T-helper 1 cell (primary cell): Measurements from ENCODE around the gene AKAP13.
A peak's percentile ranks its signal among the peaks of the same experiment; 100 is the strongest.
"Not testable (repeated sequence)": the region's sequence is repeated elsewhere in the genome, so short reads cannot be mapped to it uniquely, and the experiment has no call there.

ENCODE experiments used
- DNase-seq, 5 donors: peaks; one replicate each; pipeline ENCODE4 v3.0.0-alpha.2; 2012 to 2020

AKAP13 gene

DNA sequence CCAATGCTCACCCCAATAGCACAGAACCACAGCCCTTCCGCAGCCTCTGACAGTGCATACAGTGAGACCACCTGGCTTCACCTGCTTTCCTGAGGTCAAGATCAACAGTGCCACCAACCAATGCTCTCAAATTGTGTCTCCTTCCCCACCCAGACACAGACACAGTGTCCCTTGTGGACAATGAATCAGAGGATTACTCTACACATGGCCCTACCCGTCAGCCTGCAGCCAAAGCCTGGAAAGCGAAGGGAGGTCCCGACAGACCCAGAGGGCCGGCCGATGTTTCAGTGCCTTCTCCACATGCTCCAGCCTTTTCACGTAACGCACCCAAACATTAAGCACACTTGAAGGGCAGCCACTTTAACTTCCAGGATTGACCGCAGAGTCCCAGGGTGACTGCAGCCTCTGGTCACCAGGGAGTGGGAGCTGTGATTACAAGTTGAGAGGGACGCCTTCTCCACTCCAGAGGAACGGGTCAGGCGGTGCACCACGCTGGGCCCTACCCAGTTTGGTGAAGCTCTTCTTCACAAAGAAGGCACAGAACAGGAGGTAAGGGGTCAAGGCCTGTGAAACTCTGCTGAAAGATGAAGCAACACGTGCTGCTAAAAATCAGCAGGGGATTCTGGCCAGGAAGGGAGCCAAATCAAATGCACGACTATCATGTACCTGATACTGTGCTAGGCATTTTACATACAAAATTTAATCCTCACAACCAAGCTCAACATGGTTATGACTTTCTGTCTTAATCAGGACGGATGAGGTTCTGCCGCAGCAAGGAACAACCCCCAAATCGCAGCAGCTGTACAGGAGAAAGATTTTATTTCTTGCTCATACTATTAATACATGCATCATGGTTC is 397.1 kb downstream of the AKAP13 start:
- no peak for DNase-seq

DNA sequence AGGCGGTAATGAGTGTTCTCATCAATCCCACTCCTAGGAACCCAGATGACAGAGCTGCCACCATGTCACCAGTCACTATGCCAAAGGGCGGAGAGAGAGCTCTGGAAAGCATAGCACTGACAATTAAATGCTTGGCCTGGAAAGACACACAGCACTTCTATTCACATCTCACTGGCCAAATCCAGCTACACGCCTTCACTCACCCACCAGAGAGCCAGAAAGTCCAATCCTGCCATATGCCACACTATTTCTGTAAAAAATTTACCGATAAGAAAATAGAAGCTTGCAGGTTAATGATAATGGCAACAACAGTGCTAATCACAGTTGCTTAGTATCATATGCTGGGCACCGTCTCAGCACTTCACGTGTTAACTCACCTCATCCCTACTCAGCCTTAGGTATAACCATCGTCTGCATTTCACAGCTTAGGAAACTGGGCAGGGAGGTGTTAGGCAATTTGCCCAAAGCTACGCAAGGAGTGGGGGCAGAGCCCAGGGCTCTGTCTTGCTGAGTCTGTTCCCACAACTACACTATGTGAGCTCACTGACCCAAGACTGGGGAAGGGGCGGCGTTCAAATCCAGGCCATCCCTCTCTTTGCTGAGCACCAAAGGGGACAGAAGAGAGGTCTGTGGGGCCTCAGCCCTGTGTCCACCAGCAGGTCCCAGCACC is 397.8 kb downstream of the AKAP13 start:
- no peak for DNase-seq

DNA sequence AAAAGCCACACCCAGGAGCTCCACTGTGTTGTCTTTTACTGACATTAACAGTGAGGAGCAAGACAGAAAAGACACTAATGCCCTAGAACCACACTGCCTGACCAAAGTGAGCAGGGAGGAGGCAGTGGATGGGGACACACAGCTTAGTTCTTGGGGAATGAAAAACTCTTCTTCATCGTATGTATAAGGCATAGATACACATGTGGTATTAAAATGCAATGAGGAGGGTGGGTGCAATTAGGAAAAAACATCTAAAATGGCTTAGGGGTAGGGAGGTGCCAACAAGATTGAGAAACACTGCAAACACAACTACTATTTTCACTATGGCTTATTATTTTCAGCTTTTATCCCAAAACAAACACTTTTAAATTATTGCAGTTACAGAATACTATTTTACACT is 398.8 kb downstream of the AKAP13 start:
- DNase-seq: no peak

DNA sequence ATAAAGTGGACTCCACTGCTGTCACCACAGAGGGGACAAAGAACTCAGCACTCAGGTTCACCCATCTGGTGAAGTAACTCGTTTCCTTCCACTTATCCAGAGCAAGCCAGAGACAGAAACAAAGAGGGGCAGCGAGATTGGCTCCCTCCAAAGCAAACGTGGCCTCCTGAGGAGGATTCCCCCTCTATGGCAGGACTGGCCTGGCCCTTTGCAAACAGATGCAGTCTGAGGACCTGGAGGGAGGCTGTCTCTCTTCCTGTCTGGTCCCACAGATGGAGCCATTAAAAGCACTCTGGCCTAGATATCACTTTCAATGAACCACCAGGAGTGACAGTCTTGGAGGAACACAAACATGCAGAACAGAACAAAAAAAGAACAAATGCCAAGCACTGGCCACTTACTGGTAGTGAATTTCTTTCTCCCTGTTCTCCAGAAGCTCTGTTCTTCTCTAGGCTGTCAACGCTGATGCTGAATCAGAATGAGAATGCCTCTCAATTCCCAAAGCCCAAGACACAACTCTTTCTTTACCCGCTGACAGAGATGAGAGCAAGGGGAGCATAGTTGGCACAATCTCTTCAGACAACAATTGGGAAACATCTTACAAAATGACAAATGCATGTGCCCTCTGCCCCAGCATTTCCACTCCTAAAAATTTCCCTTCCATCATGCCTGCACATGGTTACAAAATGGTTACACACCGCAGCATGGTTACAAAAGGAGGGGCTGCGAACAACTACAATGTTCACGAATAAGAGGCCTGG is 400.0 kb downstream of the AKAP13 start:
- DNase-seq: no peak

DNA sequence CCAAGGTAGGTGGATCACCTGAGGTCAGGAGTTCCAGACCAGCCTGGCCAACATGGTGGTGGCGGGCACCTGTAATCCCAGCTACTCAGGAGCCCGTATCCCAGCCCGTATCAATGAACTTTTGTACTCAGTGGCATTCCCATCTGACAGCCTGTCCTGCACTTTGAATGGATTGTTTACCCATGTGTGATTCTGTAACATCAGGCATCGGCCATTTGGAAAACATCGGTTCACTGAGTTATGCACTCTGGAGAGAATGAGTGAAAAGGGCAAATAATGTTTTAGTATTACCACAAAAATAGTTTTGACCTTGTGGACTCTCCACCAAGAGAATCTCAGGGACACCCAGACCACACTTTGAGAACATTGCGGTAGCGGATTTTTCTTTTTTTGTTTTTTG is 400.7 kb downstream of the AKAP13 start:
- no peak for DNase-seq

DNA sequence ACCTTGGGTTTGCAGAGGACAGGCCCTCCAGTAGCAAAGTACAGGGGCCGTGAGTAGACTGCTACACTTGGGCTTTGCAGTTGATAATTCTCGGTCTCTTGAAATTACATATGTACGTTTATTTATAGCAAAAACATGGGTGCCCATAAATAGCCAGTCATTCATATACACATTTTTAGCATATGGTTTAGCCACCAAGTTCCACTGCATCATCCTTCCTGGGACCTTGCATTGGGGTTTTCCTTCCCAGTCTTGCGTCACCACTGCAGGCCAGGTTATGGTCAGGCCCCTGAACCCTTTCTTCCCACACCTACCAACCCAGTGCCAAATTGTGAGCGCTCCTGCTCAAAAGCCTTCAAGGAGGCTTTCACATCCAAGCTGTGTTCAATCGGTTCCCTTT is 401.7 kb downstream of the AKAP13 start:
- no peak for DNase-seq

DNA sequence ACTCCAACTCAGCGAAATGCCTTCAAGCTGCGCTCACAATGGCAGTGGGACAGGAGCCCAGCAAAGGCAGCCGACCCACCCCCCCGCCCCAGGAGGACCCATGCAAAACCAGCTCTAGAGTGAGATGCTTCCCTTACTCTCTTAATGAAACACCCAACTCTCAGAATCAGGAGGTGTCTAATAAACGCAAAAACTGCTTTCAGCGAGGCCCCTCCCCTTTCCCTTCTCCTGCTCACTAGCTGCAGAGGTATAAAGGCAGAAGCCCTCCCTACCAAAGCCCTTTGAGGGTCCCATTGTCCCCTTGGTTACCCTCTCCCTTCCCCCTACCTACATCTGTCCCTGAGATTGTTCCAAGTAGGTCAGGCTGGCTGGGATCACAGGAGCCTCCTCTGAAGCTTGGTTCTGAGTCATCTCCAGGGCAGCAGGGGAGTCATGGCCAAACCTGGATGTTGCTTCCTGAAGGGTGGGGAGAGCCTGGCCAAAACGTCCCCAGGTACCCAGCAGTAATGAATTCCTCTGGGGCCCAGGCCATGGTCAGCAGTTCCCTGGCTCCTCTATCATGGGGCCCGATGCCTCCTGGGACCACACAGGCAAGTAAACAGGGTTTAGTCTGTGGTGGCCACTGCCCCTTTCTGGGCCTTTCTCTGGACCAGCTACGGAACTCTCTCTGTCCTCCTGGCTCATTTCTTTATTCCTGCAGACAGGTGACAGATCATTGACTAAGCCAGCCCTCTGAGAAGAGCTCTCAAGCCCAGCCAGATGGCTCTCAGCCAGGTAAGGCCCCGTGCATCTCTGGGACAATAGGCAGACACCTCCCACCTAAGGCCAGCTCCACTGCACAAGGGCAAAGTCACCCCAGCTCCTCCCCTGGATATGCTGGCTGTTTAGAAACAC is 405.7 kb downstream of the AKAP13 start:
- peak in 1 of 5 donors; percentile 13 for DNase-seq

DNA sequence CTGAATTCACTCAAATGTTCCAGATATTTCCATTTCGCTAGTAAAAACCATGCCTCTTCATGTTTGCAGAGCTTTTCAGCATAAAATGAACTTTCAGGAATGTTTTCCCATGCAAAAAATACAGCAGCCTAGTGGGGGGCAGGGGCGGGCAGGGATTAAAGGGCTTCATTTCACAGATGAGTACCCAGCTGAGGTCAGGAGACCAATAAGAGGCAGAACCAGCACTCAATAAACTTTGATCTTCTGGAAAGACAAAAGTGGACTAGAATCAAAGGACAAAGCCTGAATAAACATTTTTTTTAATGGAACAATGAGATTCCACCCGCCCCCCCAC is 406.3 kb downstream of the AKAP13 start:
- no peak for DNase-seq

DNA sequence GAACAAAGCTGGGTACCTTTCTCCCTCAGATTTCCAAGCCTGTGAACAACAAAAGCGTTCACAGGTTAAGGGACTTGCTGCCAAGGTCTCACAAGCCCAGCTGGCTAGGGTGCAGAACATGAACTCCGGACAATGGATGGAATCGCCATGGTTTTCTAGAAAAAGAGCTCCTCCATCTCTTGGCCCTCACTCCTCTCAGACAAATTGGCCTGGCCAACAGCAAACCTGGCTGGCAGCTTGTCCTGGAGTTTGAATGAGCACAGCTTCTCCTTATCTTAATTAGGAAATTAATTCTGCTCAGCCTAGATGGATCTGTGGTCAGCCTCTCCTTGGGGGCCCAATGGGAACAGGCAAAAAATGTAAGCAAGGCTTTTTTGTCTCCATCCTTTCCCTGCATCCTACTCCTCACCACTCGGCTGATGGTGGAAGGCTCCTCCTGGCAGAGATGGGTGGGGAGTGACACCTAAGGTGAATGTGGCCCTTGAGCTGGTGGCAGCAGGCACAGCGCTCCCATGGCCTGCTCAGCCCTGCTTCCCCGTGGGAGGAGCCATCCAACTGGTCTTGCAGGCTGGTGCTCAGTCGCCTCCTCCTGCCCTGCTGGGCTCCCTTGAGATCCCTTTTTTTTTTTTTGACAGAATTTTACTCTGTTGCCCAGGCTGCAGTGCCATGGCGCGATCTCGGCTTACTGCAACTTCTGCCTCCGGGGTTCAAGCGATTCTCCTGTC is 408.5 kb downstream of the AKAP13 start:
- no peak for DNase-seq

DNA sequence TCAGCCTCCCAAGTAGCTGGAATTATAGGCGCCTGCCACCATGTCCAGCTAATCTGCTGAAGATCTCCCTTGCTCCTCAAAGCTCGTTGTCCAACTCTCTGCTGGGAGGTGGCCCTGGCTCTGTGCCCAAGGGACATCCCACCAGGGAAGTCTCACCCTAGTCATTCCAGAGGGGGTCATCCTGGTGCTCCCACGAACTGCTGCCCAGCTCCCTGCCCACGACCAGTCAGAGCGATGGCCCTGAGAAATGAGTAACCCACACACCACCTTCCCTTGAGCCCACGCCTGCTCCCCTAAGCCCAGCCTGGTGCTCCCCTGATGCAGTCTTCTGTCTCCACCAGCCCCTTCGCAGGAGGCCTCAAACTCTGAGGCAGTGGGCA is 409.1 kb downstream of the AKAP13 start:
- DNase-seq: no peak

DNA sequence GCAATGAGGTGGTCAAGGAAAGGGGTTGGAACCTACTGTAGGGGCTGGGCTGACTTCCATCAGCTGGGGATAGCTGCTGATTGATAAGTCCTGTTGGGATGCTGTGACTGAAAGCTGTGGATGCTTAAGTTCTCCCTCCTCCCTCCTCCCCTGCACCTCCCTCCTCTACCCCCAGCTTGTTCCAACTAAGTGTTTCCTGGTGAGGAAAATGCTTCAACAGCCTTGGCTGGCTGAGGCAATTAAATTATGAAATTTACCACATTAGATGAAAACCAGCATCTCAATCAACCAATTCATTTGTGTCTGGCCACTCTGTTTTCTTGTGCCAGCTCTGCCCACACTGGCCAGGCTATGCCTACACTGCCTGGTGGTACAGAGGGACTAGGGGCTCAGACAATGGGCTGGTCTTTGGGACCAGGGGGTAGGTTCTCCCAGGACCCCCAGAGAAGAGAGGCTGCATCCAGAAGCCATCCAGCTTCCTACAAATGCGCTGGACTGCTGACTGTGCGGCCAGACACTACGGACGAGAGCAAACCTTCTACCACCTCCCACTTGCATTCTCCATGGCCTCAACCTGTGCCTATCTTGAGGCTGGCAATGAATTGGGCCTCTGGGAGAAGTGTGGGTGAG is 411.8 kb downstream of the AKAP13 start:
- no peak for DNase-seq

DNA sequence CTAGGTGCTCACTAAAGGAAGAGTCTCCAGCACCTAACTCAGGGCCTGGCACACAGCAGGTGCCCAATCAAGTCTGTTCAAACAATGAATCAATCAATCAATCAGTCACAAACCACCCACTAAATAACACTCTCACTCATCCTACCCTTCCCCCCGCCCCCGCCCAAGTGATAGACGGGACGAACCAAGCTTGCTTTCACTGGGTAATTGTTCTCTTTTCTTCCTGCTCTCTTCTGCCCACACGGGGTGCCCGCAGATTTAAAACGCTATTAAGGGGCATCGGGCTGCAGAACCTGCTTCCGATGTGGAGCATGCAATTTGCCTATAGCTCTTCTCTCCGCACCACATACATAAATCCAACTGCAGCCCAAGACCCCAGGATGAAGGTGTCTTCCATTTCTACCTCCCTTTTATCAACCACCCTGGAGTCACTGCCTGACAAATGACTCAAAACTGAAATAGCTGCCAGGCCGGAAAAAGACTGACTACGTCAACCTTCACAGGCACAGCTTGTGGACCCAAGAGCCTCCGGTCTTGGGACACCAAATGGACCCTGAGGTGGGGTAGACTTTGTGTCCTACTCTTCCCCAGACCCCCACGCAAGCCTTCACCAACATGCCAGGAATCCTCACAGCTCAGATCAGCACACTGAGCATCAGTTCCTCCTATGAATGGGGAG is 412.6 kb downstream of the AKAP13 start:
- DNase-seq: peak in 1 of 5 donors; percentile 64

DNA sequence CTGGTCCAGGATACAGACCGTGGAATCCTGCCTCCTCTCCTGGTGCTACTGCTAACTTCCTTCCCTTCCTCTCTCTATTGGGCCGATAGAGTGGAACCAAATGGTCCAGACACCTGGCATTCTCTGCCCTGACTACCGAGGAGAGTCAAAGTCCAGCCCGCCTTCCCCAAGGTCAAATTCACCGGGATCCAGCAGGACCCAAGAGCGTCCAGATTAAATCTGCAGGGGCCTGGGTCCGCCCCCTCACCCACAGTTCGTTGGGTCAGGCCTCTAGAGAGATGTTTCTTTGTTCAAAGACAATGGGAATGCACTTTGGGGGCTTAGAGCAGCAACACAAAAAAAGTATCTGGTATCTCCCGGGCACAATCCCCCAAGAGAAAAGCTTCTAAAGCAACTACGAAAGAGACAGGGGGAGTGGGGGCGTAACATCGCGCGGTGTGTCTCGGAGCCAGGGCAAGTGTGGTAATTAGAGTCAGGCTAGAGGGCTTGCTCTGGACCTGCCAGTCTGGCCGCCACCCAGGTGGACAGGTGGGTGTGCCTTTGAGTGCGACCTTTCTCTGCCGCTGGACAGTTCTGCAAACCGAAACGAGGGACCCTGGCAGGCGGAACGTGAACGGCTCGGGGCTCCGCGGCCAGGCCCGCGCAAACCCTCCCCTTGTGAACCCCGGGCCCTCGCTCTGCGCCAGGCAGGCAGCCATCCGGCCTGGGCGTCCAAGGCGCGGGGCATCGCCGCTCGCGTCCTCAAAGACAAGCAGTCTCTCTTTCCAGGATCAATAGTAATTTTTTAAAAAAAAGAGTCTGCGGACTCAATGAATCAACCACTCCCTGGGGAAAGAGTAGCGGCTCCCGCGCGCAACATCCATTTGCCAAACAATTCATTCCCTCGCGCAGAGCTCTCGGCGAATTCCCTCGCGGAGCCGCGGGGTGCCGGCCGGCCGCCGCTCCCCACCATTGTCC is 413.5 kb downstream of the AKAP13 start:
- DNase-seq: peak in 3 of 5 donors; percentile 26 to 45 (median 29)

DNA sequence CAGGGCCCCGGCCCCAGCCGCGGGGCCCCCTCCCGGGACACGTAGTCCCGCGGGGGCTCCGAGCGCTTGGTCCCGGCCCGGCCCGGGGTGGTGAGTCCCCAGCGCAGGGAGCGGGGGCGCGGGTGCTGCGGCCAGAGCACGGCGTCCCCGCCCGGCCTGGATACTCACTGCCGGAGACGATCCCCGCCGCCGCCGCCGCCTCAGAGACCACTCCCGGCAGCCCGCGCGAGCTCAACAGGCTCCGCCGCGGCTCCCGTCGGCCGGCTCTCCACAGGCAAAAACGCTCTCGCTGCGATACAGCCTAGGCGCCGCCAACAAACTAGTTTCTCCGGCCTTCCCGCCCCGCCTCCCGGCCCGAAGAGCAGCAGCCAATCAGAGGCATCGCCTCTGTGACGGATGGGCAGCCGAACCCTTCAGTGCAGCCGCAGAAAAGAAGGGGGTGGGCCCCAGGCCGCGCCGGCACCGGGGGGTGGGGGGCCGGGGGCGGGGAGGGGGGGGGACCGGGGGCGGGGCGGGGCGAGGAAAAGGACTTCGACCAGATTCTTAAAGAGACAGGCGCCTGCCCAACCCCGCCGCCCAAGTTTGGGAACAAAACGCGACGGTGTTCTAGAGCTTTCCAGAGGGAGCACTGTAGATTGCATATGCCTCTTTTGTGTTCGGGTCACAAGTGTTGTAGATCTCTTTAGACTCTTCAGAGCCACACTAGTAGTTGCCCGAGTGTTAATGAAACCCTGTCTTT is 414.4 kb downstream of the AKAP13 start, which contains the start of gene KLHL25:
Gene KLHL25 (minus strand): TSS at position 328 of the 739 bp plus-strand sequence. CDS start 25,115 bp downstream, outside the sequence.
- peak; percentile 88 to 96 (median 90) for DNase-seq

DNA sequence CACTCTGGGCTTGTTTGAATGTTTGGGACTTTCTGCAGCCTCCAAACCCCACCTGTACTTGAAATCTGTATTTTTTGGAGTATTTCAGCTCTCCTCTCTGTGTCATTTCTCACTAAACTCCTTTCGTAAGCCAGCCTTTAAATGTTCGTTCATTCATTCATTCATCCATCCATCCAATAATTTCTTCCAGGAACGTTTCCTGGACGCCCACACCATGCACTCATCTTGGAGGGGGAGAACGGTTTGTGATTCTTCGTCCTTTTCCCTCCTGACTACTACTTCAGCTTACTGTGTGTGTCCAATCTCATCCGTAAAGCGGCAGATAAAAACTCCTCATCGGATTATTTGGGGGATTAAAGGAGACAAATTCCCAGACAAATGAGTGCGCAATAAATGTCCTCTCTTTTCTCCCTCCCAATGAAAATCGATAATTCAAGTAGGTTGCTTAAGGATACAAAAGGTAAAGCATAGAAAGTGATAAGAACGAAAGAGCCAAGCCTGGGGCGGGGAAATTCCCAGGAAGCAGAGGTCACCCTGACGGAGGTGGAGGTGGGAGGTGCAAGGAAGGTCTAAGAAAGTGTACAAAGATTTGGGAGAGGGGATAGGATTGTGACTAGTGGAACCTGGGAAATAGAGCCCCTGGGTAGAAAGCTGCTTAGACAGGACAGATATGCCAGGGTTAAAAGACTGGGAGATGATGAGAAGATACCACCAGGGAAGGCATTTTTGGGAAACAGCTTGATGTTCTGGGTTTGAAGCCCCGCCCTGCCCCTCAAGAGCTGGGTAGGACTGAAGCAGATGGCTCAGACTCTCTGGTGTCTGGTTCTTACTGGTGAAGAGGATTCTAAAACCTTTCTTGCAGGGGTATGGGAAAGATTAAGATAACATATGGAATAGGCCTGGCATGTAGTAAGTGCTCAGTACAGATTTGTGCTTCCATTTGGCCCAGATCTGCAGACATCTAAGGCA is 415.2 kb downstream of the AKAP13 start:
- no peak for DNase-seq

DNA sequence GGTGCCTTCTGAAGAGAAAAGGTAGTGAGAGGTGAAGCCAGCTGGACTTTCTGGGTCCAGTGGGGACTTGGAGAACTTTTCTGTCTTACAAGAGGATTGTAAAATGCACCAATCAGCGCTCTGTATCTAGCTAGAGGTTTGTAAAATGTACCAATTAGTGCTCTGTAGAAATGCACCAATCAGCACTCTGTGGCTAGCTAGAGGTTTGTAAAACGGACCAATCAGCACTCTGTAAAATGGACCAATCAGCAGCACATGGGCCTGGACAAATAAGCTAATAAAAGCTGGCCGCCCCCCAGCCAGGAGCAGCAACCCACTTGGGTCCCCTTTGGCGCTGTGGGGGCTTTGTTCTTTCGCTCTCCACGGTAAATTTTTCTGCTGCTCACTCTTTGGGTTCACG is 416.0 kb downstream of the AKAP13 start:
- DNase-seq: not testable (repeated sequence)
